HEK293 (cell line): ENCODE data around the gene ALX1.

Experiments used
- CTCF ChIA-PET: fragments of 350-600 bp; formaldehyde crosslinking; extraction: SDS; loops from one replicate; lab custom pipeline; 2021; ENCODE audit warnings: antibody characterized with exemption; lab: Yijun Ruan, JAX
- POLR2A ChIA-PET: fragments of 300-600 bp; formaldehyde crosslinking; extraction: SDS; loops from one replicate; lab custom pipeline; 2020; ENCODE audit warnings: antibody characterized with exemption, inconsistent platforms; lab: Yijun Ruan, JAX
- H3K27ac ChIP-seq: fragments of 200-500 bp; sonication (Bioruptor generic); 2 replicates; pipeline ENCODE4 v1.5.1; 2014; ENCODE audit warnings: low read depth, low read length, control low read depth, inconsistent platforms; ENCODE audit errors: extremely low read depth
- H3K36me3 ChIP-seq, 2 experiments: fragments of 200-500 bp in 1 of 2; sonication (Bioruptor generic) in 1 of 2; 1 replicate in 1 of 2; 2 replicates in 1 of 2; pipeline ENCODE4 v1.5.1; 2014 to 2017; ENCODE audit warnings: inconsistent platforms in 2 of 2, low read length in 2 of 2; ENCODE audit not compliant: control insufficient read depth in 2 of 2, insufficient read depth in 1 of 2
- H3K4me1 ChIP-seq: fragments of 200-500 bp; sonication (Bioruptor generic); 2 replicates; pipeline ENCODE4 v1.5.1; 2014; ENCODE audit warnings: mild to moderate bottlenecking, low read length, inconsistent platforms; ENCODE audit not compliant: control insufficient read depth, insufficient read depth
- H3K4me3 ChIP-seq: 2 replicates; pipeline ENCODE4 v1.5.1; 2011; ENCODE audit warnings: low read depth, mild to moderate bottlenecking, control low read depth, low read length, moderate library complexity
- H3K9me3 ChIP-seq: fragments of 200-500 bp; sonication (Bioruptor generic); 2 replicates; pipeline ENCODE4 v1.5.1; 2014; ENCODE audit warnings: low read depth, low read length, inconsistent platforms; ENCODE audit not compliant: control insufficient read depth, insufficient read depth
- AEBP2 ChIP-seq: fragments of 450-650 bp; formaldehyde crosslinking; IDR thresholded peaks from 2 replicates; pipeline ENCODE4 v1.5.1; 2016; ENCODE audit warnings: missing biosample characterization, missing genetic modification characterization, borderline replicate concordance
- IKZF3 ChIP-seq: fragments of 450-650 bp; IDR thresholded peaks from 2 replicates; pipeline ENCODE4 v1.5.0; 2018; ENCODE audit warnings: missing biosample characterization, mild to moderate bottlenecking, missing genetic modification characterization, moderate library complexity
- MZF1 ChIP-seq: fragments of 450-650 bp; formaldehyde crosslinking; IDR thresholded peaks from 2 replicates; pipeline ENCODE4 v1.5.1; 2017; ENCODE audit warnings: missing biosample characterization, missing genetic modification characterization, borderline replicate concordance
- RBAK ChIP-seq: fragments of 450-650 bp; formaldehyde crosslinking; IDR thresholded peaks from 2 replicates; pipeline ENCODE4 v1.5.1; 2016; ENCODE audit warnings: missing biosample characterization, missing genetic modification characterization
- SCRT2 ChIP-seq: fragments of 450-650 bp; formaldehyde crosslinking; IDR thresholded peaks from 2 replicates; pipeline ENCODE4 v1.5.1; 2016; ENCODE audit warnings: missing biosample characterization, missing genetic modification characterization
- ZBTB17 ChIP-seq: fragments of 450-650 bp; formaldehyde crosslinking; IDR thresholded peaks from 2 replicates; pipeline ENCODE4 v1.5.1; 2016; ENCODE audit warnings: missing biosample characterization, missing genetic modification characterization
- ZBTB20 ChIP-seq: fragments of 450-650 bp; formaldehyde crosslinking; IDR thresholded peaks from 2 replicates; pipeline ENCODE4 v1.5.1; 2016; ENCODE audit warnings: missing biosample characterization, missing genetic modification characterization
- ZBTB26 ChIP-seq: fragments of 450-650 bp; formaldehyde crosslinking; optimal IDR thresholded peaks from 2 replicates; pipeline ENCODE3; 2016; ENCODE audit warnings: missing biosample characterization, mild to moderate bottlenecking, missing genetic modification characterization
- ZBTB44 ChIP-seq: fragments of 450-650 bp; IDR thresholded peaks from 2 replicates; pipeline ENCODE4 v1.5.1; 2018; ENCODE audit warnings: missing biosample characterization, mild to moderate bottlenecking, missing genetic modification characterization
- ZFP37 ChIP-seq: fragments of 450-650 bp; formaldehyde crosslinking; IDR thresholded peaks from 2 replicates; pipeline ENCODE4 v1.5.1; 2016; ENCODE audit warnings: missing biosample characterization, missing genetic modification characterization
- ZNF138 ChIP-seq: fragments of 450-650 bp; formaldehyde crosslinking; IDR thresholded peaks from 2 replicates; pipeline ENCODE4 v1.5.1; 2016; ENCODE audit warnings: missing biosample characterization, missing genetic modification characterization, borderline replicate concordance
- ZNF155 ChIP-seq: fragments of 450-650 bp; formaldehyde crosslinking; IDR thresholded peaks from 2 replicates; pipeline ENCODE4 v1.5.1; 2016; ENCODE audit warnings: missing biosample characterization, missing genetic modification characterization
- ZNF18 ChIP-seq: fragments of 450-650 bp; formaldehyde crosslinking; IDR thresholded peaks from 2 replicates; pipeline ENCODE4 v1.5.1; 2016; ENCODE audit warnings: missing biosample characterization, missing genetic modification characterization
- ZNF211 ChIP-seq: fragments of 450-650 bp; formaldehyde crosslinking; IDR thresholded peaks from 2 replicates; pipeline ENCODE4 v1.5.1; 2016; ENCODE audit warnings: low read depth, missing biosample characterization, missing genetic modification characterization
- ZNF416 ChIP-seq: fragments of 450-650 bp; formaldehyde crosslinking; IDR thresholded peaks from 2 replicates; pipeline ENCODE4 v1.5.1; 2016; ENCODE audit warnings: missing biosample characterization, missing genetic modification characterization
- ZNF426 ChIP-seq: fragments of 450-650 bp; formaldehyde crosslinking; IDR thresholded peaks from 2 replicates; pipeline ENCODE4 v1.5.1; 2017; ENCODE audit warnings: missing biosample characterization, missing genetic modification characterization, mild to moderate bottlenecking, inconsistent platforms, moderate library complexity
- ZNF624 ChIP-seq: fragments of 450-650 bp; formaldehyde crosslinking; IDR thresholded peaks from 2 replicates; pipeline ENCODE4 v1.5.1; 2017; ENCODE audit warnings: missing biosample characterization, missing genetic modification characterization
- ZNF701 ChIP-seq: fragments of 450-650 bp; formaldehyde crosslinking; IDR thresholded peaks from 2 replicates; pipeline ENCODE4 v1.5.1; 2016; ENCODE audit warnings: missing biosample characterization, missing genetic modification characterization
- ZNF704 ChIP-seq: fragments of 450-650 bp; formaldehyde crosslinking; IDR thresholded peaks from 2 replicates; pipeline ENCODE4 v1.5.1; 2016; ENCODE audit warnings: missing biosample characterization, missing genetic modification characterization
- ZNF747 ChIP-seq: fragments of 450-650 bp; formaldehyde crosslinking; IDR thresholded peaks from 2 replicates; pipeline ENCODE4 v1.5.1; 2016; ENCODE audit warnings: missing biosample characterization, missing genetic modification characterization
- ZNF777 ChIP-seq: fragments of 450-650 bp; formaldehyde crosslinking; IDR thresholded peaks from 2 replicates; pipeline ENCODE4 v1.5.1; 2017; ENCODE audit warnings: missing biosample characterization, missing genetic modification characterization, borderline replicate concordance
- ZSCAN23 ChIP-seq: fragments of 450-650 bp; formaldehyde crosslinking; IDR thresholded peaks from 2 replicates; pipeline ENCODE4 v1.5.1; 2016; ENCODE audit warnings: missing biosample characterization, missing genetic modification characterization

Gene ALX1

GRCh38 chr12:85244561-85244960 is 35.5 kb upstream of the ALX1 start:
- TF ChIP-seq IKZF3 (tag by site-specific recombination) (no peak), ZNF211 (no peak), ZNF704 (tag by site-specific recombination) (no peak), ZBTB17 (tag by site-specific recombination) (peak; percentile 32; the same call in 1 of the 2 replicates), AEBP2 (tag by site-specific recombination) (no peak), SCRT2 (tag by site-specific recombination) (no peak), ZNF155 (tag by site-specific recombination) (no peak)
- ChIA-PET POLR2A (no interaction called here), CTCF (no interaction called here)
- Histone ChIP-seq H3K27ac (no peak overlapping the region), H3K9me3 (no peaks in the 10 kb centered on the region), H3K4me3 (no peak overlapping the region), H3K36me3 (no peaks in the 10 kb centered on the region), H3K4me1 (peaks cover 4% of the 10 kb centered on the region; the same call in 1 of the 2 replicates)

- ChIA-PET CTCF (no interaction called here), POLR2A (no interaction called here)
- Histone ChIP-seq H3K4me1 (no peaks in the 10 kb centered on the region), H3K27ac (no peak overlapping the region), H3K36me3 (no peaks in the 10 kb centered on the region), H3K4me3 (no peak overlapping the region), H3K9me3 (no peaks in the 10 kb centered on the region)
- TF ChIP-seq ZNF426 (no peak), MZF1 (tag by site-specific recombination) (peak; percentile 79)
These were observed 26.2 kb upstream of the ALX1 start for GRCh38 chr12:85253853-85254252.

GRCh38 chr12:85257671-85258070 is 22.3 kb upstream of the ALX1 start:
- Histone ChIP-seq H3K4me3 (no peak overlapping the region), H3K4me1 (no peaks in the 10 kb centered on the region), H3K27ac (no peak overlapping the region), H3K36me3 (no peaks in the 10 kb centered on the region), H3K9me3 (no peaks in the 10 kb centered on the region)
- CTCF ChIA-PET: no interaction called here
- POLR2A ChIA-PET: no interaction called here
- TF ChIP-seq ZNF747 (tag by site-specific recombination): no peak
- no peak for TF ChIP-seq ZNF777 (tag by site-specific recombination)
- no peak for TF ChIP-seq ZNF624 (tag by site-specific recombination)
- TF ChIP-seq ZBTB20: no peak
- TF ChIP-seq ZBTB44: no peak
- TF ChIP-seq ZNF701 (tag by site-specific recombination): no peak
- no peak for TF ChIP-seq ZNF18 (tag by site-specific recombination)
- TF ChIP-seq ZNF138 (tag by site-specific recombination): no peak
- no peak for TF ChIP-seq ZNF416
- TF ChIP-seq ZFP37 (tag by site-specific recombination): no peak
- no peak for TF ChIP-seq RBAK (tag by site-specific recombination)
- TF ChIP-seq ZSCAN23: no peak
- TF ChIP-seq ZBTB26 (tag by site-specific recombination): no peak
